Neutrophil (primary cell): ENCODE data around the gene AMDHD2.

Experiments used
- H3K27ac ChIP-seq: fragments of 200-600 bp; sonication (generic); 2 replicates; pipeline ENCODE4 v1.5.1; 2016; ENCODE audit warnings: mild to moderate bottlenecking, moderate library complexity
- H3K27me3 ChIP-seq: fragments of 200-600 bp; sonication (generic); 2 replicates; pipeline ENCODE4 v1.6.0; 2016; ENCODE audit warnings: mild to moderate bottlenecking
- H3K36me3 ChIP-seq: fragments of 200-600 bp; sonication (generic); 2 replicates; pipeline ENCODE4 v1.5.1; 2017
- H3K4me1 ChIP-seq, 2 experiments: fragments of 200-600 bp in 1 of 2; sonication (generic) in 1 of 2; 1 replicate in 1 of 2; 2 replicates in 1 of 2; pipeline versions ENCODE4 v1.5.1 to v1.6.1; 2013 to 2016; ENCODE audit warnings: low read depth in 1 of 2, low read length in 1 of 2, mild to moderate bottlenecking in 1 of 2, moderate library complexity in 1 of 2; ENCODE audit not compliant: control insufficient read depth in 1 of 2, insufficient read depth in 1 of 2
- H3K4me3 ChIP-seq, 2 experiments: fragments of 200-600 bp in 1 of 2; sonication (generic) in 1 of 2; 1 replicate in 1 of 2; 2 replicates in 1 of 2; pipeline ENCODE4 v1.5.1; 2013 to 2016; ENCODE audit warnings: low read depth in 1 of 2, low read length in 1 of 2, mild to moderate bottlenecking in 1 of 2, moderate library complexity in 1 of 2
- H3K9me3 ChIP-seq: fragments of 200-600 bp; sonication (generic); 2 replicates; pipeline ENCODE4 v1.5.1; 2016
- TF ChIP-seq, protein P1 (sequence below): fragments of 200-600 bp; sonication (generic); IDR thresholded peaks from 2 replicates; pipeline ENCODE4 v1.5.1; 2016; ENCODE audit warnings: antibody characterized with exemption

The AMDHD2 gene

DNA sequence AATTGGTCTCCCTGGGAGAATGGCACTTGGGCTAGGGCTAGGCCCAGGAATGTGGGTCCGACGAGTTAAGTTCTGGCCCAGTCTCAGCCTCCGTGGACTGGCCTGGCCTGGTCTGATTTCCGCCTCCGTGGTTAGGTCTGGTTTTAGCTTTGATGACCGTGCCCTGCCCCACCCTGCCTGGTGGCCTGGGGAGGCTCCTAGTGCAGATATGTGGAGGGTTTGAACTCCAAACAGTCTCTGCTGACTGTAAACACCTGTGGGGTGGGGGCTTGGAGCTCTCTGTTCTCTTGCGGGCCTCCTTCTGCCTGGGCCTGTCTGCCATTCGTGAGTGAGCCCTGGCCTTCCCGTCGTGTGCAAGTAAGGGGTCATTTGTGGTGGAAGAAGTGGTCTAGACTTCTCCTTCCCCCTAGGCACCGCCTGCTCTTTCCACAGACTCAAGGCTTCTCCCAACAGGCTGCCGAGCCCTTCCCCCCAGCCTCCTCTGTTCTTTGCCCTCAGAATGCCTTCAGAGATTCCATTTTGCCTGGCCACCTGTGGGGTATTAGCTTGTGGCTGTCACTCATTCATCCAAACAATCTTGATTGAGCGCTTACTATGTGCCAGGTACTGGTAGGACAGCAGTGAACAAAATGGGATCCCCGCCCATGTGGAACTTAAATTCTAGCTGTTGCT is 4.9 kb upstream of the AMDHD2 start:
- peak overlapping the region; percentile 100 for H3K27ac ChIP-seq
- H3K4me1 ChIP-seq, result peaks cover 64 to 65% of the 10 kb centered on the region in 2 experiments
- H3K36me3 ChIP-seq, result peaks cover 11% of the 10 kb centered on the region
- H3K27me3 ChIP-seq, result no peaks in the 10 kb centered on the region
- H3K9me3 ChIP-seq, result no peaks in the 10 kb centered on the region
- TF ChIP-seq, protein P1, sequence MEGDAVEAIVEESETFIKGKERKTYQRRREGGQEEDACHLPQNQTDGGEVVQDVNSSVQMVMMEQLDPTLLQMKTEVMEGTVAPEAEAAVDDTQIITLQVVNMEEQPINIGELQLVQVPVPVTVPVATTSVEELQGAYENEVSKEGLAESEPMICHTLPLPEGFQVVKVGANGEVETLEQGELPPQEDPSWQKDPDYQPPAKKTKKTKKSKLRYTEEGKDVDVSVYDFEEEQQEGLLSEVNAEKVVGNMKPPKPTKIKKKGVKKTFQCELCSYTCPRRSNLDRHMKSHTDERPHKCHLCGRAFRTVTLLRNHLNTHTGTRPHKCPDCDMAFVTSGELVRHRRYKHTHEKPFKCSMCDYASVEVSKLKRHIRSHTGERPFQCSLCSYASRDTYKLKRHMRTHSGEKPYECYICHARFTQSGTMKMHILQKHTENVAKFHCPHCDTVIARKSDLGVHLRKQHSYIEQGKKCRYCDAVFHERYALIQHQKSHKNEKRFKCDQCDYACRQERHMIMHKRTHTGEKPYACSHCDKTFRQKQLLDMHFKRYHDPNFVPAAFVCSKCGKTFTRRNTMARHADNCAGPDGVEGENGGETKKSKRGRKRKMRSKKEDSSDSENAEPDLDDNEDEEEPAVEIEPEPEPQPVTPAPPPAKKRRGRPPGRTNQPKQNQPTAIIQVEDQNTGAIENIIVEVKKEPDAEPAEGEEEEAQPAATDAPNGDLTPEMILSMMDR, result no peak
- H3K4me3 ChIP-seq, result peak overlapping the region; percentile 73 to 96

DNA sequence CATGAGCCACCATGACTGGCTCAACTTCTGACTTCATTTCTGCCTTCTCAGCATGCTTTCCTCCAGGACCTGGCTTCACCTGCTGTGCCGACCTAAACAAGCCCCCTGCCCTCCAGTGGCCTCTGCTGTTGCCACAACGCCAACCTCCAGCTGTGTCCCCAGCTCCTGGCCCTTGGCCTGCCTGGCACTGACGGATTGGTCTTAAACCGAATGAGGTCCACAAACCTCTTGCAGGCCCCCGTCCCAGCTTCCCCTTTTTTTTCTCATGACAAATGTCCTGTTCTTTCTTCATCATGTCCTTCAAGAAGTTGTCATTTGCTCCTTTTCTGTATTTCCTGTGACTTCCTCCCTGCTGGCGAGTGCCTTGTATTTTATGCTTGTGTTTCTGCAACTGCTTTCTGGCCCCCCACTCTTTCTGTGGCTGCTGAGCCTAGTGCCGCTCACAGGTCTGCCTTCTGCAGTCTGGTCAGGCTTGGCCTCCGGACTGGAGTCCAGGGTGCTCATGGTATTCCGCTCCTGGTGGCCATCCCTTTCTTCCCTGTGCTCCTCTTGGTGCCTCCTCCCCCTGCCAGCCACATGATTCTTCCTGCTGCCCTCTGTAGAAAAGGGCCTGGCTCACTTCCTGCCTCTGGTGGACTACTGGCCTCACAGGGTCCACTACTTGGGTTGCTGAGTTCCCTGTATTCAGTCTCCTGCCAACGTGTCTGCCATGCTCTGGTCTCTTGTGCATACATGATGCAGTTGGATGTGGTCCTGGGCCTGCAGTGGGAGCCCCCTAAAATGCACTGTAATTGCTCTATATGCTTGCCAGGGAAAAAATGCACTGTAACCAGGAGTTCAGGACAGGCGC is 3.6 kb upstream of the AMDHD2 start:
- H3K36me3 ChIP-seq, result peaks cover 11% of the 10 kb centered on the region
- peaks cover 73 to 75% of the 10 kb centered on the region in 2 experiments for H3K4me1 ChIP-seq
- H3K4me3 ChIP-seq, result peak overlapping the region; percentile 73 to 96

DNA sequence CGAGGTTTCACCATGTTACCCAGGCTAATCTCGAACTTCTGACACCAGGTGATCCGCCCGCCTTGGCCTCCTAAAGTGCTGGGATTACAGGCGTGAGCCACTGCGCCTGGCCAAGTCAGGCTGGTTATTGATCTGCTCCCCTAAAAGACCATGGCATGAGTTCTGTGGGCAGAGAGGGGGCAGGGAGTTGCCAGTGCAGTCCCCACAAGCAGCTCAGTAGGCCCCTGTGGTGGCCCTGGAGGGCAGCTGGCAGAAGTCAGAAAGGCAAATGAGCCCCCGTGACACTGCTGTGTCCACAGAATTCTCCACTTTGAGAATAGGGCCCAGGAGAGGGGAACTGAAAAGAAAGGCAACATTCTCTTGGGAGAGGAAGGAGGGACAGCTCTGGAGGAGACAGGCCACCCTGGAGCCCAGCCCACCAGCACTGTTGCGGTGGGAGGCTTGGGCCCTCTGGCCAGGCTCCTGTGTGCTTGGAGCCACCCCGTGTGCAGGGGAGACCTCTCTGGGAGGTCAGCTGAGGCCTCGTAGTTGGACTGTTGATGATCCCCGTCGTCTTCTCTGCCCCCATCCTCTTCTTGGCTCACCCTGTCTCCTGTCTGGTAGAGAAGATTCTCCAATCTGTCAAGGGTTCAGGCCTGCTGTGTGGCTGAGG is 2.1 kb upstream of the AMDHD2 start:
- Histone ChIP-seq H3K27ac (peak overlapping the region; percentile 100), H3K36me3 (peaks cover 20% of the 10 kb centered on the region), H3K4me3 (peak overlapping the region; percentile 20 to 73), H3K27me3 (no peaks in the 10 kb centered on the region), H3K9me3 (no peaks in the 10 kb centered on the region), H3K4me1 (peaks cover 71 to 77% of the 10 kb centered on the region in 2 experiments)
- TF ChIP-seq, protein P1, result no peak

More for the DNA sequence above, 3.6 kb upstream of the AMDHD2 start:
- H3K27ac ChIP-seq, result peak overlapping the region; percentile 100
- no peaks in the 10 kb centered on the region for H3K27me3 ChIP-seq
- TF ChIP-seq, protein P1, result no peak
- no peaks in the 10 kb centered on the region for H3K9me3 ChIP-seq

DNA sequence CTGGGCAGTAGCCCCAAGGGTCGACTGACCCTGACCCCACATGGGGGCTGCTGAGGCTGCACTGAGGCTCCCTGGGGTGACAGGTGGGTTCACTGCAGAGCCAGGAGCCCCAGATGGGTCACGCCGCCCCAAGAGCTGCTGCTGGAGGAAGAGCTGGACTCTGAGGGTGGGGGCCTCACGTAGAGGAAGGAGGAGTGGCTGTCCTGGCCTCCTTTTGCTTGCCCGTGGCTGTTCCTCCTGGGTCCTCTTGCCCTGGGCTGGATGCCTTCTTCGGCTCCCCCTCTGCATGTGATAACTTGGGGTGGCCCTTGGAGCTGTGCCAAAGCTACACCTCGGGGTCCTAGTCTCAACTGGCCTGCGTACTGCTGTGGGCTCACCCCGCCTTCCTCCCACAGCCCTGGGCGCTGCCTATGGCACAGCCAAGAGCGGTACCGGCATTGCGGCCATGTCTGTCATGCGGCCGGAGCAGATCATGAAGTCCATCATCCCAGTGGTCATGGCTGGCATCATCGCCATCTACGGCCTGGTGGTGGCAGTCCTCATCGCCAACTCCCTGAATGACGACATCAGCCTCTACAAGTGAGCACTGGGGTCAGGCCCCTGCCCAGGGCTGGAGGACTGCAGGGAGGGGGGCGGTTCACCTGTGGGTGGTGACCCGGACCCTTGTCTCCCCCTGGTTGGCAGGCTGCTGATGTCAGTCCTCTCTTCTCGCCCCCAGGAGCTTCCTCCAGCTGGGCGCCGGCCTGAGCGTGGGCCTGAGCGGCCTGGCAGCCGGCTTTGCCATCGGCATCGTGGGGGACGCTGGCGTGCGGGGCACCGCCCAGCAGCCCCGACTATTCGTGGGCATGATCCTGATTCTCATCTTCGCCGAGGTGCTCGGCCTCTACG is 1.1 kb upstream of the AMDHD2 start:
- no peaks in the 10 kb centered on the region for H3K9me3 ChIP-seq
- TF ChIP-seq, protein P1, result no peak
- peak overlapping the region; percentile 73 to 77 for H3K4me3 ChIP-seq
- peaks cover 74 to 78% of the 10 kb centered on the region in 2 experiments for H3K4me1 ChIP-seq
- peaks cover 30% of the 10 kb centered on the region for H3K36me3 ChIP-seq
- H3K27me3 ChIP-seq, result no peaks in the 10 kb centered on the region
- H3K27ac ChIP-seq, result peak overlapping the region; percentile 100

DNA sequence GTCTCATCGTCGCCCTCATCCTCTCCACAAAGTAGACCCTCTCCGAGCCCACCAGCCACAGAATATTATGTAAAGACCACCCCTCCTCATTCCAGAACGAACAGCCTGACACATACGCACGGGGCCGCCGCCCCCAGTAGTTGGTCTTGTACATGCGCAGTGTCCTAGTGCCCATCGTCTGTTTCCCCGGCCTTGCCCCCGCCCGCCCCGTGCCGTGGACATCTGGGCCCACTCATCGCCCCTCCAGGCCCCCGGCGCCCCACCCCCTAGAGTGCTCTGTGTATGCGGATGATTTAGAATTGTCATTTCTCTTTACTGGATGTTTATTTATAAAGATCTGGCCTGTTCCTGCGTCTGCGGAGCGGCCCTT is 475 bp upstream of the AMDHD2 start:
- no peaks in the 10 kb centered on the region for H3K9me3 ChIP-seq
- peaks cover 33% of the 10 kb centered on the region for H3K36me3 ChIP-seq
- H3K27ac ChIP-seq, result peak overlapping the region; percentile 100
- no peaks in the 10 kb centered on the region for H3K27me3 ChIP-seq
- H3K4me3 ChIP-seq, result peak overlapping the region; percentile 73 to 77
- H3K4me1 ChIP-seq, result peaks cover 79 to 83% of the 10 kb centered on the region in 2 experiments
- TF ChIP-seq, protein P1, result no peak
